ENCODE results near the gene IFNK. TPM values are rescaled to one million over a fixed set of nuclear protein-coding genes. Genes with fewer than 3 reads are reported as not detected.

IFNK gene
- total RNA-seq, 1 experiment from 2014 or later, result not detected

DNA sequence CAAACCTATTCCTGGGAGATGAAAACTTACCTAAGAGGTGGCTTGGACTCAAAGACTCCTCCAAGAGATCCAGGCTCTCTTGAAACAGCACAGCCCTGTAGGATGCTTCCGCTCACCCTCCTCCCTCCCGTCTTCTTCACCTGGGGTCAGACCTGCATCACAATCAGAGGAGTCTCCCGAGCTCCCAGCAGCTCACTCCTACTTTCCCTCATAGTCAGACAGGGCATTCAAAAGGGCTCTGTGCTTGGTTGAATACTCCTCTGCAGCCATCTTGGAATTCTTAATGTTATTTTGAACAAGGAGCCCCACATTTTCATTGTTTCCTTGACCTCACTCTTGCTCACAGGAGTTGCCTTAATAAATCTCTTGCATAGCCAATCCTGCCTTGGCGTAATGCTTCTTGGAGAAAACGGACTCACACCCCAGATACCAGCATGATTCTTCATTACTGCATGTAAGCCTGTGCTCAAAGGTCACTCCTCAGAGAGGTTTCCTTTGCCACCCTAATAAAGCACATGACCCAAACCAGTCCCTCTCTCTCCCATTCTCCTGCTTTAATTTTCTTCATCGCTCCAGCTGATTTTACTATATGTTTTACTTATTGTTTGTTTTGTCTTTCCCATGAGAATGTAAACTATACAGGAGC is 47.1 kb upstream of the IFNK start:
- no peak for DNase-seq
- H3F3A ChIP-seq (ENCODE audit: insufficient read depth, low read depth), result no peaks in the 10 kb centered on the region
- no peaks in the 10 kb centered on the region for H3K79me2 ChIP-seq (ENCODE audit: low read depth)
- POLR2A ChIA-PET (ENCODE audit: unreplicated experiment), result no interaction called here
- BruUV-seq (replicated peaks), result no TSS peak
- no peaks in the 10 kb centered on the region for H3K36me3 ChIP-seq (ENCODE audit: low read depth)
- no peaks in the 10 kb centered on the region for H3K27me3 ChIP-seq (ENCODE audit: insufficient read depth, low read depth)
- no peaks in the 10 kb centered on the region for H3K9me2 ChIP-seq (ENCODE audit: insufficient read depth)
- CTCF ChIA-PET, result no interaction called here
- no peak overlapping the region for H3K4me2 ChIP-seq
- no peaks in the 10 kb centered on the region for H4K20me1 ChIP-seq (ENCODE audit: insufficient read depth)
- no peak overlapping the region for H3K27ac ChIP-seq
- no peaks in the 10 kb centered on the region for H3K4me1 ChIP-seq (replicated peaks; ENCODE audit: insufficient read depth)
- no peaks in the 10 kb centered on the region for H3K9me3 ChIP-seq (ENCODE audit: insufficient read depth, low read depth)
- no peak overlapping the region for H2AFZ ChIP-seq
- H3K4me3 ChIP-seq, result no peak overlapping the region
- intact Hi-C loops (cut with micrococcal nuclease; ENCODE audit: unreplicated experiment), result no loop called here
- TF ChIP-seq, protein P1, sequence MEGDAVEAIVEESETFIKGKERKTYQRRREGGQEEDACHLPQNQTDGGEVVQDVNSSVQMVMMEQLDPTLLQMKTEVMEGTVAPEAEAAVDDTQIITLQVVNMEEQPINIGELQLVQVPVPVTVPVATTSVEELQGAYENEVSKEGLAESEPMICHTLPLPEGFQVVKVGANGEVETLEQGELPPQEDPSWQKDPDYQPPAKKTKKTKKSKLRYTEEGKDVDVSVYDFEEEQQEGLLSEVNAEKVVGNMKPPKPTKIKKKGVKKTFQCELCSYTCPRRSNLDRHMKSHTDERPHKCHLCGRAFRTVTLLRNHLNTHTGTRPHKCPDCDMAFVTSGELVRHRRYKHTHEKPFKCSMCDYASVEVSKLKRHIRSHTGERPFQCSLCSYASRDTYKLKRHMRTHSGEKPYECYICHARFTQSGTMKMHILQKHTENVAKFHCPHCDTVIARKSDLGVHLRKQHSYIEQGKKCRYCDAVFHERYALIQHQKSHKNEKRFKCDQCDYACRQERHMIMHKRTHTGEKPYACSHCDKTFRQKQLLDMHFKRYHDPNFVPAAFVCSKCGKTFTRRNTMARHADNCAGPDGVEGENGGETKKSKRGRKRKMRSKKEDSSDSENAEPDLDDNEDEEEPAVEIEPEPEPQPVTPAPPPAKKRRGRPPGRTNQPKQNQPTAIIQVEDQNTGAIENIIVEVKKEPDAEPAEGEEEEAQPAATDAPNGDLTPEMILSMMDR (conservative IDR thresholded peaks at IDR 0.05), result no peak
- TF ChIP-seq EZH2 (IDR thresholded peaks at IDR 0.05; ENCODE audit: low read depth), result no peak

DNA sequence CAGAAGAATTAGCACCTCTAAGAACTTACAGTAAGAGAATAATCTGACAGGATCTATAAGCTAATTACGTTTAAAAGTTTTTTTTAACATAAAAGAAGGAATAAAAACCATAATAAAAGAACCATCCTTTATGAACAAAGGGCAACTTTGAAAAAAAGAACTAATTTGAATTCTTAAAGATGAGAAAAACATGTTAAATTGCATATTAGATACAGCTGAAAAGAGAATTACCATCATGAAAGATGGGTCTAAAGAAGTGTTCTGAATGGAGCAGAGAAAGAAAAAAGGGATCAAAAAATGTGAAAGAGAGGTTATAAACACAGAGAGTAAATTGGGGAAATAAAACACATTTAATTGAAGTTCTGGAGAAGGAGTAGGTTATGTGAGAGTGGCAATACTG is 45.8 kb upstream of the IFNK start:
- no peak for DNase-seq
- Histone ChIP-seq H3K27me3 (ENCODE audit: insufficient read depth, low read depth) (no peaks in the 10 kb centered on the region), H4K20me1 (ENCODE audit: insufficient read depth) (no peaks in the 10 kb centered on the region), H3F3A (ENCODE audit: insufficient read depth, low read depth) (no peaks in the 10 kb centered on the region), H3K36me3 (ENCODE audit: low read depth) (no peaks in the 10 kb centered on the region), H3K9me2 (ENCODE audit: insufficient read depth) (no peaks in the 10 kb centered on the region), H3K4me2 (no peak overlapping the region), H3K9me3 (ENCODE audit: insufficient read depth, low read depth) (no peaks in the 10 kb centered on the region), H2AFZ (no peak overlapping the region), H3K4me1 (replicated peaks; ENCODE audit: insufficient read depth) (no peaks in the 10 kb centered on the region), H3K4me3 (no peak overlapping the region), H3K79me2 (ENCODE audit: low read depth) (no peaks in the 10 kb centered on the region), H3K27ac (no peak overlapping the region)
- no TSS peak for BruUV-seq (replicated peaks)
- no peak for TF ChIP-seq EZH2 (IDR thresholded peaks at IDR 0.05; ENCODE audit: low read depth)
- TF ChIP-seq, protein P1 (conservative IDR thresholded peaks at IDR 0.05), result no peak
- ChIA-PET POLR2A (ENCODE audit: unreplicated experiment) (no interaction called here), CTCF (no interaction called here)
- intact Hi-C loops (cut with micrococcal nuclease; ENCODE audit: unreplicated experiment), result no loop called here

DNA sequence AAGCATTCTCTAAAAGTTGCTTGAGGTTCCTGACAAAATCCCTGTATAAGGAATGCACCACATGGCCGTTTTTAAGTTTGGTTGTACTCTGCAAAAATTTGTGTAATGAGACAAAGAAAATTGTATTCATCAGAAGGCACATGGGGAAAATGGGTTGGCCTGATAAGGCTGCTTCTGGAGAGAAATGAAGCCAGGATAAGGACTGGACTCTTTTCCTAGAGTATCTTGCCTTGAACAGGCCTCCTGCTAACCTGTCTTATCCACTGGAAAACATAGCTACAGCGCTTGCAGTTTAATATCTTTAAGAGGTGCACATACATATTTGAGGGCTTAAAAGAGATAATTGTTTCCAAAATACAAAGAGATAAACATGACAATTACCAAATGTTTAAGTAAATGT is 41.4 kb upstream of the IFNK start:
- CTCF ChIA-PET, result no interaction called here
- H2AFZ ChIP-seq, result no peak overlapping the region
- H3K9me2 ChIP-seq (ENCODE audit: insufficient read depth), result no peaks in the 10 kb centered on the region
- H3K27ac ChIP-seq, result no peak overlapping the region
- H3K79me2 ChIP-seq (ENCODE audit: low read depth), result no peaks in the 10 kb centered on the region
- no peak overlapping the region for H3K4me3 ChIP-seq
- H4K20me1 ChIP-seq (ENCODE audit: insufficient read depth), result no peaks in the 10 kb centered on the region
- no peak for DNase-seq
- H3K9me3 ChIP-seq (ENCODE audit: insufficient read depth, low read depth), result no peaks in the 10 kb centered on the region
- H3F3A ChIP-seq (ENCODE audit: insufficient read depth, low read depth), result no peaks in the 10 kb centered on the region
- H3K4me2 ChIP-seq, result no peak overlapping the region
- no peaks in the 10 kb centered on the region for H3K36me3 ChIP-seq (ENCODE audit: low read depth)
- BruUV-seq (replicated peaks), result no TSS peak
- TF ChIP-seq EZH2 (IDR thresholded peaks at IDR 0.05; ENCODE audit: low read depth), result no peak
- TF ChIP-seq, protein P1 (conservative IDR thresholded peaks at IDR 0.05), result no peak
- intact Hi-C loops (cut with micrococcal nuclease; ENCODE audit: unreplicated experiment), result no loop called here
- H3K4me1 ChIP-seq (replicated peaks; ENCODE audit: insufficient read depth), result no peaks in the 10 kb centered on the region
- POLR2A ChIA-PET (ENCODE audit: unreplicated experiment), result interaction anchor here (0.7 kb wide), 1 partner anchor 34 kb away, joined by 5 read pairs; no protein-coding TSS in a partner anchor
- no peaks in the 10 kb centered on the region for H3K27me3 ChIP-seq (ENCODE audit: insufficient read depth, low read depth)

Data from PC-9 (cell line).